Measurements from ENCODE around the gene PRRG3. TPM values are rescaled to one million over a fixed set of nuclear protein-coding genes. Genes with fewer than 3 reads are reported as not detected.

PRRG3 gene
- not detected in 2 replicates for total RNA-seq

DNA sequence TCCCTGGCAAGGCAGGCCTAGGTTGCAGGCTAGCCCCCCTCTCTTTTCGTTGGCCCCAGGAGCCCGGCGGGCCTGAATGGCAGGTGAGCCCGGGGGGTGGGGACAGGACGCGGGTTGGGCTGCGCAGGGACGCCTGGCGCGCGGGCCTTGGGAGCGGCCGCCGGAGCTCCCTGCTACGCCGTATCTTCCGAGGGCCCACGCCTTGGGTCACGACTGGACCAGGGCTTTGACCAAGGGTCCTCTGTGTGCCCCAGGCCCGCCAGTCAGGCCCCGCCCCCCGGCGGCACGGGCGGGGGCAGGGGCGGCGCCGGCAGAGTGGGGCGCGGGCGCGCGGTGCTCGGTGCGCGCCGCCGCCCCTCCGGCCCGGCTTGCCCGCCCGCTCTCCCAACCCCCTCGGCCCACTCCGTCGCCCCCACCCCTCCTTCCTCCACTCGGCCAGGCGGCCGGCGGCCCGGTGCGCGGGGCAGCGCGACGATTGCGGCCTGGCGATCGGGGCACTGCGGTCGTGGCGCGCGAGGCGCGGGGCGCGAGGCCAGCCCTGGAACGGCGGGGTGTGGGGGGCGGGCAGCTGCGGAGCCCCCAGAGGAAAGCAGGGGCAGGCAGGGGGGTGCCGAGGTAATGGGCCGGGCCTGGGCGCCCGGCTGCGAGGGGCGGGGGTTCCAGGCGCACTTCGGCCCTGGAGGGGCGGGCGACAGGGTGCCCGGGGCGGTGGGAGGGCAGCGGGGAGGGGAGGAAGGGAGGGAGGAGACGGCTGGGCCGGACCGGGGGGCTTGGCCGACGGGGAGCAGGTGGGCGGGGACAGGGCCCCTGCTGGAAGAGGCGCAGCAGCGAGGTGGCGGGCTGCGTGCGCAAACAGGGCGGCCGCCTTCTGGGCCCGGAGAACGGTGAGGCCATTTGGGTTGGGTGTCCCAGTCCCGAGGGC lies at the start of gene PRRG3:
Gene PRRG3, plus strand, starts transcription at position 798 of the 922 bp plus-strand sequence. CDS start 3,357 bp downstream, outside the sequence.

DNA sequence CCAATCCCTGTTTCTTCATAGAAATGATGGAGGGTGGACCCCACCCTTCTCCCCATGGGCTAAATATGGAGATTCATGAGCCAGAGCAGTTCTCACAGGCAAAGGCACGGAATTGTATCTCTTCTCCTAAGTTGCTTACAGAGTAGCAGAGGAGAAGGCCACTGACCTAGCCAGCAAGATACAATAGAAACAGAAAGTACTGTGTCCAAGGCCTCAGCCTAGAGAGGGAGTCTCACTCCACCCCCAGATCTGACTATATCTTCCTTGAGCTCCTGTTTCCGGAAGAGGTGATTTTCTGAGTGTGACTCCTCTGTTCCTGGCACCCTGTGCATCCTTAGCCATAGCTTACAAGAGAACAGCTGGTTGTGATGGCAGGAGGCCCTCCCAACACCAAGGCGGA lies 20.5 kb downstream of the PRRG3 start, which contains the start of gene FATE1:
Gene FATE1, plus strand, starts transcription at position 284 of the 400 bp plus-strand sequence. Its CDS starts 85 bp downstream, at position 369.

GRCh38 chrX:151734446-151734845 lies 39.2 kb downstream of the PRRG3 start, which contains the start of gene CNGA2:
Gene CNGA2 (plus strand): TSS chrX:151734746. CDS start chrX:151738484, 3,738 bp downstream.

Other genes with a start within 250 kb of the PRRG3 start
- gene PASD1, start 131.8 kb upstream of the PRRG3 start, total RNA-seq: not detected in 2 replicates
- not detected in 2 replicates for gene FATE1, start 20.6 kb downstream of the PRRG3 start, total RNA-seq
- gene CNGA2, start 39.3 kb downstream of the PRRG3 start, total RNA-seq: not detected in 2 replicates
- not detected in 2 replicates for gene MAGEA4, start 217.4 kb downstream of the PRRG3 start, total RNA-seq